ENCODE data around the gene BUD23. TPM values are rescaled to one million over a fixed set of nuclear protein-coding genes. Genes with fewer than 3 reads are reported as not detected.

BUD23 gene
- total RNA-seq, 6 donors from 2014 or later: 19.9 to 52.3 (median 48.8) TPM

DNA sequence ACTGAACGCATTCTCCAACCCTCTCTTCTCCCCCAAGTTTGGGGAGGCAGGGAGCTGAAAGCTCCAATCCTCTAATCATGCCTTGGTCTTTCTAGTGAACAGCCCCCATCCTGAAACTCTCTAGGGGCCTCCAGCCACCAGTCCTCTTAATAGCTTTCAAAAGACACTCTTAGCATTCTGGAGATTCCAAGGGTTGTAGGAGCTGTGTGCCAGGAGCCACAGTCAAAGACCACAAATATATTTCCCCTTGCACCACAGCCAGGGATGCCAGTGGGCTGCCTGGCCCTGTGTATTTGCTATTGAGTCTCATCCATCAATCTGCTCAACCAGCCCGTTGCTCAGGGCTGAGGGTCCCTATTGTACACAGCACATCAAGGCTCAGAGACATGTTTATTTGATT lies 40.6 kb upstream of the BUD23 start:
- H3K4me1 ChIP-seq: peaks cover under 1 to 4% (median 2%) of the 10 kb centered on the region in 4 donors
- no peak for TF ChIP-seq POLR2AphosphoS5 (IDR thresholded peaks at IDR 0.05)
- no peak for TF ChIP-seq EP300 (IDR thresholded peaks at IDR 0.05)
- TF ChIP-seq, protein P1, sequence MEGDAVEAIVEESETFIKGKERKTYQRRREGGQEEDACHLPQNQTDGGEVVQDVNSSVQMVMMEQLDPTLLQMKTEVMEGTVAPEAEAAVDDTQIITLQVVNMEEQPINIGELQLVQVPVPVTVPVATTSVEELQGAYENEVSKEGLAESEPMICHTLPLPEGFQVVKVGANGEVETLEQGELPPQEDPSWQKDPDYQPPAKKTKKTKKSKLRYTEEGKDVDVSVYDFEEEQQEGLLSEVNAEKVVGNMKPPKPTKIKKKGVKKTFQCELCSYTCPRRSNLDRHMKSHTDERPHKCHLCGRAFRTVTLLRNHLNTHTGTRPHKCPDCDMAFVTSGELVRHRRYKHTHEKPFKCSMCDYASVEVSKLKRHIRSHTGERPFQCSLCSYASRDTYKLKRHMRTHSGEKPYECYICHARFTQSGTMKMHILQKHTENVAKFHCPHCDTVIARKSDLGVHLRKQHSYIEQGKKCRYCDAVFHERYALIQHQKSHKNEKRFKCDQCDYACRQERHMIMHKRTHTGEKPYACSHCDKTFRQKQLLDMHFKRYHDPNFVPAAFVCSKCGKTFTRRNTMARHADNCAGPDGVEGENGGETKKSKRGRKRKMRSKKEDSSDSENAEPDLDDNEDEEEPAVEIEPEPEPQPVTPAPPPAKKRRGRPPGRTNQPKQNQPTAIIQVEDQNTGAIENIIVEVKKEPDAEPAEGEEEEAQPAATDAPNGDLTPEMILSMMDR (IDR thresholded peaks at IDR 0.05): no peak
- no peak for TF ChIP-seq POLR2A (IDR thresholded peaks at IDR 0.05)
- H3K36me3 ChIP-seq: no peaks in the 10 kb centered on the region
- peaks cover 0 to 10% (median 7%) of the 10 kb centered on the region in 4 donors for H3K9me3 ChIP-seq
- H3K27ac ChIP-seq: no peak overlapping the region
- peaks cover 0 to 10% (median 5%) of the 10 kb centered on the region in 4 donors for H3K27me3 ChIP-seq
- no peak overlapping the region for H3K4me3 ChIP-seq
- WGBS, 2 donors: 45 to 58% methylated on average over 2 of the region's 2 CpGs
- DNase-seq (no peak), ATAC-seq (ENCODE audit: low FRiP score in 2 of 2) (no peak)

DNA sequence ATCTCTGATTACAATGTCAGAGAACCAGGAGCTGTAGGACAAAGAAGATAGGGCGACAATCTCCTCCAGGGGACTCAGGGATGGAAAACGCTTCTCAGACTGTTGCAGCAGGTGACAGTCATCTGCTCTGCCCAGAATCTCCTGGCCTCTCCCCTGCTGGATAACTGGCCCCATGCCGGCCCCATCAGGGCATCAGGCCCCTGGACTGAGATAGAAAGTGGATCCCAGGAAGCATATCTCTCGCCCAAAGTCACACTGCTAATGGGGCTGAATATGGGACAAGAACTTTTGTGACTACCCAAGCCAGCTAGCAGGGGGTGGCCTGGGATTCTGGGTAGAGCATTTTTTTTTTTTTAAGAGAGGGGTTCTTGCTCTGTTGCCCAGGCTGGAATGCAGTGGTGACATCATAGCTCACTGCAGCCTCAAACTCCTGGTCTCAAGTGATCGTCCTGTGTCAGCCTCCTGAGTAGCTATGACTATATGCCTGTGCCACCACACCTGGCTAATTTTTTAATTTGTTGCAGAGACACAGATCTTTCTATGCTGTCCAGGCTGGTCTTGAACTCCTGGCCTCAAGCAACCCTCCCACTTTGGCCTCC lies 38.6 kb upstream of the BUD23 start:
- H3K9me3 ChIP-seq: peaks cover 0 to 10% (median 7%) of the 10 kb centered on the region in 4 donors
- H3K27me3 ChIP-seq: peaks cover 0 to 13% (median 6%) of the 10 kb centered on the region in 4 donors
- ATAC-seq (ENCODE audit: low FRiP score in 2 of 2) (no peak), DNase-seq (no peak)
- TF ChIP-seq, protein P1 (IDR thresholded peaks at IDR 0.05): no peak
- no peak for TF ChIP-seq EP300 (IDR thresholded peaks at IDR 0.05)
- no peak for TF ChIP-seq POLR2A (IDR thresholded peaks at IDR 0.05)
- TF ChIP-seq POLR2AphosphoS5 (IDR thresholded peaks at IDR 0.05): no peak
- WGBS, 2 donors: 41 to 68% methylated on average over 3 to 5 of the region's 5 CpGs
- H3K4me3 ChIP-seq: no peak overlapping the region
- peaks cover 6 to 9% (median 7%) of the 10 kb centered on the region in 4 donors for H3K4me1 ChIP-seq
- no peak overlapping the region for H3K27ac ChIP-seq
- H3K36me3 ChIP-seq: no peaks in the 10 kb centered on the region

DNA sequence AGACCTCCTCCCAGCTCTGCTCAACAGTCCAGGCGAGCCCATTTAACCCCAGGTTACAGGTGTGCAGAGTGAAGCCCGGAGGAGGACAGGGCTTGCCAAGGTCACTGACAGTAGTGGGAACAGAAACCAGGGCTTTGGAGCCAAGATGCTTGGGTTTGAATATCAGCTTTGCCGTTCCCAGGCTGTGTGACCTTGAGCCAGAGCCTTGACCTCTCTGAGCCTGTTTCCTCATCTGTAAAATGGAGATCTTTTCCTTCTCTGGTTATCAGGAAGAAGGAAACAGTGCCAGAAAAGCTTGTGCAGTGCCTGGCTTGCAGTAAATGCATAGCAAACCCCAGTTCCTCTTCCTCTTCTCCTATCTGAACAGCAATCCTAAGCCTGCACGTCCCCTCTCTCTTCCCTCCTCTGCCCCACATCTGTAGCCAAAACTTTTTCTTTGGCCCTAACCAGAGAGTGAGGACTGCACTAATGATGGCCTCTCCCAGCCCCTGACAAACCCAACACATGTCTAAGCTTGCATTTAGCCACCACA lies 37.7 kb upstream of the BUD23 start:
- TF ChIP-seq POLR2A (IDR thresholded peaks at IDR 0.05): no peak
- no peak for TF ChIP-seq EP300 (IDR thresholded peaks at IDR 0.05)
- TF ChIP-seq, protein P1 (IDR thresholded peaks at IDR 0.05): no peak
- TF ChIP-seq POLR2AphosphoS5 (IDR thresholded peaks at IDR 0.05): no peak
- no peaks in the 10 kb centered on the region for H3K36me3 ChIP-seq
- 45 to 52% methylated on average over 4 of the region's 4 CpGs for WGBS, 2 donors
- DNase-seq (no peak), ATAC-seq (ENCODE audit: low FRiP score in 2 of 2) (no peak)
- peaks cover 0 to 10% (median 7%) of the 10 kb centered on the region in 4 donors for H3K9me3 ChIP-seq
- peaks cover 6 to 9% (median 7%) of the 10 kb centered on the region in 4 donors for H3K4me1 ChIP-seq
- no peak overlapping the region for H3K27ac ChIP-seq
- peaks cover 0 to 13% (median 6%) of the 10 kb centered on the region in 4 donors for H3K27me3 ChIP-seq
- no peak overlapping the region for H3K4me3 ChIP-seq

DNA sequence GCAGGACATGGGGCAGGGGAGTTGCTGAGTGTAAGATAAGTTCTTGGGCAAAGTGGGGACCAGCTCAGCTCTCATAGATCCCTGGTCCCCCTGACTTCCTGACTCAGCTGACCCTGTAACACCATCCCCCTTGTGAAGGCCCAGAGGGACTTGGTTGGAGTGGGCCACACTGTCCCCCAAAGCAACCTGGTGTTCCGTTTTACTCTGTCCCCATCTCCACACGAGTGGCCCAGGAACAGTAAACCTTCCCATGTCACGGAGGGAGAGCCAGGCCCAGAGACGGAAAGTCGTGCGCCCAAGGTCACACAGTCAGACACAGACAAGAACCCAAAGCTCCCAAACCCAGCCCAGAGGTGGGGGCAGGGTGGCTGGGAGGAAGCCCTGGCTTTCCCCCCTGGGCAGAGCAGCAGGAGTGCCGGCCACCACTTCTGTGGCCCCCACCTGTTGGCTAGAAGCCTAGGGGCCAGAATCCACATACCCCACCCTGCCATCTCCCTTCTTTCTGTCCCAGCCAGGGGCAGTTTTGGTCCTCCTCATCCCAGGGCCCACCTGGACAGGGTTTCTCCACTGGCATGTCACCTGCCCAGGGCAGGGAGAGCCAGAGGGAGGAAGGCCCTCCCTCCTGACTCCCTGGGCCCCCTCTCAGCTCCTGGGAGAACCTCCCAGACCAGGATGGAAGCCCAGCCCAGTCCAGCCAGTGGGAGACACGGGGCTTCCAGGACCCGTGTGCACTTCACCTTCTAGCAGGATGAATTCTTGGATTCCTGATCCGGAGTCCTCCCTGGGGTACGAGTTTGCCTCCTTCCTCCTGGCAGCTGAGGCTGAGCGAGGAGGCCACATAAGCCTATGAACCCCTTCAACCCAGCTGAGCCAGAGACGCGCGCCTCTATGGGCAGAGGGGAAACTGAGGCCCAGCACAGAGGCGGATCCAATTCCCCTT lies 36.3 kb upstream of the BUD23 start:
- no peak overlapping the region for H3K27ac ChIP-seq
- H3K4me3 ChIP-seq: peak overlapping the region in 1 of 4 donors; percentile 48
- WGBS, 2 donors: 59 to 78% methylated on average over 6 to 13 of the region's 16 CpGs
- TF ChIP-seq EP300 (IDR thresholded peaks at IDR 0.05) (no peak), POLR2AphosphoS5 (IDR thresholded peaks at IDR 0.05) (no peak), POLR2A (IDR thresholded peaks at IDR 0.05) (no peak)
- TF ChIP-seq, protein P1 (IDR thresholded peaks at IDR 0.05): no peak
- no peak for DNase-seq
- no peak for ATAC-seq (ENCODE audit: low FRiP score in 2 of 2)
- peaks cover 6 to 9% (median 7%) of the 10 kb centered on the region in 4 donors for H3K4me1 ChIP-seq
- H3K27me3 ChIP-seq: peaks cover 0 to 13% (median 6%) of the 10 kb centered on the region in 4 donors
- no peaks in the 10 kb centered on the region for H3K36me3 ChIP-seq
- no peaks in the 10 kb centered on the region for H3K9me3 ChIP-seq

Measured in upper lobe of left lung (tissue), 6 donors.